GM19328 (cell line): Measurements from ENCODE around the gene MCM8.
"Not testable (repeated sequence)": the region's sequence is repeated elsewhere in the genome, so short reads cannot be mapped to it uniquely, and the experiment has no call there.

Source experiments
- ATAC-seq: cut with Tn5 transposase; IDR thresholded peaks from one replicate; pipeline ENCODE4 v1.9.1; 2021; ENCODE audit warnings: mild to moderate bottlenecking, moderate library complexity; ENCODE audit not compliant: unreplicated experiment

Gene MCM8

DNA sequence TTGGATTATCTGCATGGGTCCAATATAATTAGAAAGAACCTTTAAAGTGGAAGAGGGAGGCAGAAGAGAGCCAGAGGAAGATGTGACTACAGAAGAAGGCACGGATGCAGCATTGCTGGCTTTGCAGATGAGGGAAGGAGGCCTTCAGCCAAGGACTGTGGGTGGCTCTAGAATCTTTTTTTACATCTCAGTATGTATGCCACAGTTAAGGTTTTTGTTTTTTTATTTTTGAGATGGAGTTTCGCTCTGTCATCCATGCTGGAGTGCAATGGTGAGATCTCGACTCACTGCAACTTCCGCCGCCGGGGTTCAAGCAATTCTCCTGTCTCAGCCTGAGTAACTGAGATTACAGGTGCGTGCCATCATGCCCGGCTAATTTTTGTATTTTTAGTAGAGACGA is 49.3 kb downstream of the MCM8 start:
- ATAC-seq, result no peak

- ATAC-seq, result no peak
These were observed 50.4 kb downstream of the MCM8 start for GRCh38 chr20:6000871-6001270.

DNA sequence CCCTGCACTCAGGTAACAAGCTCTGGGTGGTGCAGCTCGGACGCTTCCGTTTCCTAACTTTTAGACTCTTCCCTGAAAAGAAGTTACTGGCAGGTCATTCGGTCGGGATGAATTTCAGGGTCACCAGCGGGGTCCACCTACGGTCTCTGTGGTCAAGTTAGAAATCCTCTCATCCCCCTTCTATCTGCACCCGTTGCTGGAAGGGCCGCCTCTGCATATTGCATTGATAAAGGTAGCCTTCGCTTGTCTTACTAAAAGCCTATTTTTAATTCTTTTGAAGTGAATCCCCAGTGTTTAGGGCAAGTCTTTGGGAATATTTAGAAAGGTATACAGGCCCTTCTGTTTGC is 56.1 kb downstream of the MCM8 start:
- ATAC-seq, result no peak

- ATAC-seq, result no peak
These were observed 56.7 kb downstream of the MCM8 start for GRCh38 chr20:6007094-6007528.

DNA sequence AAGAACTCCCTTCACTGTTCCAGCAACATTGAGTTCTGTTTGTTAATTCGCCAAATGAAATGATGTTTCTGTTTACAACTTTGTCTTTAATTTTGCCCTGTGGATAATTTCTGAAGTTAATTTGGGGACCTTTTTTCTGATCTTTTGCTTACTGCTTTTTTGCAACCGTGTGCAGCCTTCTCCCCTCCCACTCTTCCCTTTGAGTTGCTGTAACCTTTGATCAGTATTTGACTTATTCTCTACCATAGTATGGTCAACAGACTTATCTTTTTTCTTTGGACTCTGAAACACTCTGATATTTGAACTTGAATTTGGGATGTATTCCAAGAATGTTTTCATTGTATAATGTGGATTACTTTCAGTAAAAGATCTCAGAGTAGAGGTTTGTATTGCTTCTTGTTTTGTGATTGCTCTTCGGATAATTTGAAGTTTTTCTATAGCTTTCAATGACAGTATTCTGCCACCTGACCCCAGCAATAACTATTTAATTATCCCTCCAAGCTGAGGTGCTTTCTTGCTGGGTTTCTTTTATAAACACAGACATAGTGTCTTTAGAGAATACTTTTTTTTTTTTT is 57.2 kb downstream of the MCM8 start:
- no peak for ATAC-seq

GRCh38 chr20:6008254-6008653 is 57.8 kb downstream of the MCM8 start:
- ATAC-seq, result no peak

- ATAC-seq, result no peak
These were observed 61.7 kb downstream of the MCM8 start for GRCh38 chr20:6012179-6012578.

DNA sequence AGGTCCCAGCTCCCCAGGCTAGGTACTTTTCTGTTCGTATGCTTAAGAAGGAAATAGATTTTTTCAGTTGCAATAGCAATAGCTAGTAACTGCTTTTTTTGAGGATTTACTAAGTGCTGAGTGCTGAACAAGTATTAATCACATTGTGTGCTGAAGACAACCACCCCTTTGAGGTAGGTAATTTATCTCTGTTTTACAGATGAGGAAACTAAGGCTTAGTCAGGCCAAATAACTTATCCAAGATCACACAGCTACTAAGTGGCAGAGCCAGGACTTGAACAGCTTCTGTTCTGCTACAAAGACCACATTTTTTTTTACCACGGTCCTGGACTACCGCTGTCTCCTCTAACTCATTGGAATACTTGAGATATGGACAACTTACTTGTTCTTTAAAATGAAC is 63.6 kb downstream of the MCM8 start:
- no peak for ATAC-seq

DNA sequence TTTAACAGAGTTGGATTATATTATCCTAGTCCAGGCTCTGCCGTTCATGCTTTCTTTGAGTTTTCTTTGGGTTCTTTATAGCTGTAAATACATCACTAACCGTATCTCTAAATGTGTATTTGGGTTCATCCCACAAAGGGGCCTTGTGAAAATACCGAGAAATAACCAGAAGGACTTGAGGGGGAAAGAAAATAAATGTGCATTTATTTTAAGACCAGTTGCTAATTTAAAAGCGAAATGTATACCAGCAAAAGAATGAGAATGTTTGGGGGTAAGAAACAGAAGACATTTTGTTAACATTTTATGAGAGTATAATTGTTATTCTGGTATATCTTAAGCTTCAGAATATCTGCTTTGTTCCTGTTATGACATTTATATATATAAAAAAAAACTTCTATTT is 64.5 kb downstream of the MCM8 start:
- no peak for ATAC-seq

GRCh38 chr20:6017467-6017866 is 67.0 kb downstream of the MCM8 start:
- ATAC-seq, result no peak

GRCh38 chr20:6017880-6018279 is 67.4 kb downstream of the MCM8 start:
- no peak for ATAC-seq

DNA sequence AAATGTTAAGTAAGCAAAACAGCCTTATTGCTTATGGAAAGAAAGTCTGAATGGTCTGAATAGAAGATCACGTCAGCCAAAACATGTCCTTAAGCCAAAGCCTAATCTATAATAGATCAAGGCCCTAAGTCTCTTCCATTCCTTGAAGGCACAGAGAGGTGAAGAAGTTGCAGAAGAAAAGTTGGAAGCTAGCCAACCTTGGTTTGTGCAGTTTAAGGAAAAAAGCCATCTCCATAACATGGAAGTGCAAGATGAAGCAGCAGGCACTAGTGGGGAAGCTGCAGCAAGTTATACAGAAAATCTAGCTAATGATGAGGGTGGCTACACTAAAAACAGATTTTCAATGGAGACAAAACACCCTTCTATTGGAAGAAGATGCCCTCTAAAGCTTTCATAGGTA is 74.3 kb downstream of the MCM8 start:
- ATAC-seq, result no peak

DNA sequence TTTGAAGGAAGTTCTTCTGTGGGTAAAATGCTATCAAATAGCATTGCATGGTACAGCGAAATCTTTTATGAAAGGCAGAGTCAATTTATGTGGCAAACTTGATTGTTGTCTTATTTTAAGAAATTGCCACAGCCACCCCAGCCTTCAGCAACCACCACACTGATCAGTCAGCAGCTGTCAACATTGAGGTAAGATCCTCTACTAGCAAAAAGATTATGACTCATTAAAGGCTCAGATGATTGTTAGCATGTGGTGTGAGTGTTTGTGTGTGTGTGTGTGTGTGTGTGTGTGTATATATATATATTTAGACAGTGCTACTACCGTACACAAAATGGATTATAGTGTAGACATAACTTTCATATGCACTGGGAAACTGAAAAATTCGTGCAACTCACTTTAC is 75.6 kb downstream of the MCM8 start:
- no peak for ATAC-seq

DNA sequence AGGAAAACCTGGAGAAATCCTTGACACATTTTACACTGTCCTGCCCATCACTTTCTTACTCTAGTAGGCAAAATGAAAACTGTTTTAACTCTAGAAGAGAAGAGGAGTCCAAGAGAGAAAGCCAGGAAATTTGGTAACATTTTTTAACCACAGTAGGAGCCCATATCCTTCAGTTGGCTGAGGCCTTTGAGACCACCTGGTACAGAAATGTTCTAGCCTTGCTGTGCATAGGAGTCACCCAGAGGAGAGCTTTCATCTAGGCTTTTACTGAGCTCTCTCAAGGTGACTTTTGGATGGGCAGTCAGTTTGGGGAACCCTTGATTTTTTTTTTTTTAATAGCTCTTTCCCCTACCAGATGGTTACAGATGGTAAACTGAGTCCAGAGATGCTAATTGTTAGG is 78.4 kb downstream of the MCM8 start:
- ATAC-seq, result no peak

DNA sequence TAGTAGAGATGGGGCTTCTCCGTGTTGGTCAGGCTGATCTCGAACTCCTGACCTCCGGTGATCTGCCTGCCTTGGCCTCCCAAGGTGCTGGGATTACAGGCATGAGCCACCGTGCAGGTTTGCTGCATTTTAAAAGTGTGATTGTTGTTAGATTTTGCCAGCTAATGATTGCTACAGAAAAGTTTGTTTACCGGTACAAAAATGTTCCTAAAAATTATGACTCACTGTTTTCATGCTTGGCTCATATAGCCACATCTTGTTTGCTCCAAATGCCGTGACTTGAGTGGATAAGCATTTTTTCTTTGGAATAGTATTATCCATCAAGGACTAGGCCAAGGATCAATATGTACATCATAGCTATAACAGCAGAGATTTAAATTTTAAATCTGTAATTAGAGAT is 79.1 kb downstream of the MCM8 start:
- ATAC-seq, result no peak

- ATAC-seq, result no peak
These were observed 80.1 kb downstream of the MCM8 start for GRCh38 chr20:6030453-6031080.

DNA sequence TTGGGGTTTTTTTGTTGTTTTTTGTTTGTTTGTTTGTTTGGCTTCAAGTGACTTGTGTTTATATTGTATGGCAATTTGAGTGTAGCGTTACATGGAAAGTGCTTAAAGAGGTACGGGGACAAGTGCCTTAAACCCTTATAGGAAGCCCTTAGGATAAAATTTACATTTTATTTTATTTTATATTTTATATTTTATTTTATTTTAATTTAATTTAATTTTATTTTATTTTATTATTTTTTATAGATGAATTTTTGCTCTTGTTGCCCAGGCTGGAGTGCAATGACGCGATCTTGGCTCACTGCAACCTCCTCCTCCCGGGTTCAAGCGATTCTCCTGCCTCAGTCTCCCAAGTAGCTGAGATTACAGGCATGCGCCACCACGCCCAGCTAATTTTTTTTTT is 82.5 kb downstream of the MCM8 start:
- ATAC-seq, result not testable (repeated sequence)

DNA sequence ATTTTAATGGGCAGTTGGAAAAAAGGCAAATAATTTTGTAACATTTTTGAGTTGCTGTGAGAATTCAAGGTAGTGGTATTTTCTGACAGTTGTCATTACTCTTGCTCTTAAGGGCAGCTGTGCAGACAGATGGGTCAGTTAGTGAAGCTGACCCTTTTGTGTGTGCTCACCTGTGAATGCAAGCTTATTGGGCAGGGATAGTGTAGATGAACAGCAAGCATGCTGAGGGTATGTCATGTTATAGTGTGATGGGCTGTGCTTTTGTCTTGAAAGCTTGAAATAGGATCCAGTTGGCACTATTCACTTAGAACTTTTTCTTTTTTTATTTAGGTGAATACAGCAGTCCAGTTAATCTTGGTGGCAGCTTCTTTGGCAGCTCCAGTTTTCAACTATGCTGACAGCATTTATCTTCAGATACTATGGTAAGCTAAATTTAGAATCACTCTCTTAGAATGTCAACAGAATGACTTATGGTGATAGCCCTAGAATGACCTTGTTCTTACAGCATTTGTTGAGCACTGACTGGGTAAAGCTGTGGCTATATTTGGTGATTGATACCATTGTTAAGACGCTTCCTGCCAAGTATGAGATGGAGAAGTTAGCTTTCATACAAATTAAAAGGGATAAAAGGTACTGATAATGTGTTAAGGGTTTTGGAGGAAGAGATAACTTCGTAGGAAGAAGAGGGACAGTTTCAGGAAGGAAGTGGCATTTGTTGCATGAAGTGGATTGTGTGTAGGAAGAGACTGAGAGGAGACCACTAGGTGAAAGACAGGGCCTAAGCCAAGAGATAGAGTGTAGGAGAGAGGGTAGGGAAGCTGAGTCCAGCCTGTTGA is 83.9 kb downstream of the MCM8 start:
- ATAC-seq, result no peak

GRCh38 chr20:6036213-6036612 is 85.8 kb downstream of the MCM8 start:
- no peak for ATAC-seq

GRCh38 chr20:6037082-6037481 is 86.6 kb downstream of the MCM8 start:
- no peak for ATAC-seq

GRCh38 chr20:6038256-6038655 is 87.8 kb downstream of the MCM8 start:
- no peak for ATAC-seq

DNA sequence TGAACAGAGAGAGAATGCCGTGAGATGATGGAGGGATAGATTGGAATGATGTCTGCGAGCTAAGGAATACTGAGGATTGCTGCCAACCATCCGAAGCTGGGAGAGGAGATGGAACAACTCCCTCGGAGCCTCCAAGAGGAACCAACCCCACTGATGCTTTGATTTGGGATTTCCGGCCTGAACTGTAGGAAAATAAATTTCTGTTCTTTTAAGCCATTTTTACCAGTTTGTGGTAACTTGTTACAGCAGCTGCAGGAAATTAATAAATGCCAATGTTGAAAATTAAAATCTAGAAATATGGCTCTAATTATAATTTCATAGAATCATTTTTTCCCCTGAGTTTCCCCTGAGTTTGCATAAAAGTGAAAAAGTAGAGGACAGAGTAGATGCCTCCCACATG is 89.3 kb downstream of the MCM8 start:
- ATAC-seq, result no peak
